Tibial artery (tissue), 4 donors: ENCODE results near the gene ROM1.
A peak's percentile ranks its signal among the peaks of the same experiment; 100 is the strongest.

Source experiments
- DNase-seq, 2 donors: peaks; one replicate each; pipeline ENCODE4 v3.0.0-alpha.2; 2019
- H3K27ac ChIP-seq, 2 donors: fragments of 200-600 bp; sonication (generic) in 1 of 2; 1 replicate in 1 of 2; 2 replicates in 1 of 2; pipeline ENCODE4 v1.5.1; 2018 to 2019; ENCODE audit warnings: mild to moderate bottlenecking in 1 of 2
- H3K27me3 ChIP-seq, 2 donors: fragments of 200-600 bp; sonication (generic) in 1 of 2; one replicate each; pipeline versions ENCODE4 v1.5.1 to v1.6.0; 2016 to 2019
- H3K36me3 ChIP-seq, 3 donors: fragments of 200-600 bp; sonication (generic) in 2 of 3; one replicate each; pipeline ENCODE4 v1.5.1; 2016 to 2019; ENCODE audit warnings: mild to moderate bottlenecking in 2 of 3
- H3K4me1 ChIP-seq, 4 donors: fragments of 200-600 bp; sonication (generic) in 2 of 4; 1 replicate in 3 of 4; 2 replicates in 1 of 4; pipeline ENCODE4 v1.5.1; 2016 to 2019
- H3K4me3 ChIP-seq, 2 donors: fragments of 200-600 bp; sonication (generic) in 1 of 2; 1 replicate in 1 of 2; 2 replicates in 1 of 2; pipeline ENCODE4 v1.5.1; 2018 to 2019; ENCODE audit warnings: mild to moderate bottlenecking in 2 of 2
- H3K9me3 ChIP-seq, 3 donors: fragments of 200-600 bp; sonication (generic) in 1 of 3; one replicate each; pipeline ENCODE4 v1.5.1; 2016 to 2019
- CTCF ChIP-seq, 2 experiments: fragments of 200-600 bp in 1 of 2; fragments of 450-650 bp in 1 of 2; IDR thresholded peaks; one replicate each; pipeline ENCODE4 v1.5.1; 2017 to 2019; ENCODE audit warnings: antibody characterized with exemption in 2 of 2, mild to moderate bottlenecking in 1 of 2, moderate library complexity in 1 of 2
- intact Hi-C: fragments of 100-400 bp; cut with DNase I; formaldehyde crosslinking; loops from one replicate; pipeline ENCODE4 v1.15.0; 2023; ENCODE audit warnings: low total_unique reads

Gene ROM1

GRCh38 chr11:62574363-62575071 is 38.5 kb upstream of the ROM1 start:
- intact Hi-C loops = no loop called here
- Histone ChIP-seq H3K36me3 (peaks cover 33 to 66% (median 45%) of the 10 kb centered on the region in 3 donors), H3K4me1 (peaks cover 0 to 34% (median 20%) of the 10 kb centered on the region in 4 donors), H3K27ac (peak overlapping the region; percentile 89 to 95), H3K4me3 (peak overlapping the region; percentile 71 to 82), H3K27me3 (no peaks in the 10 kb centered on the region), H3K9me3 (no peaks in the 10 kb centered on the region)
- no peak for TF ChIP-seq CTCF (IDR thresholded peaks at IDR 0.05)
- peak in 1 of 2 donors; percentile 75 for DNase-seq

GRCh38 chr11:62575156-62575555 is 37.9 kb upstream of the ROM1 start:
- H3K27ac ChIP-seq = peak overlapping the region; percentile 89 to 95
- DNase-seq = peak in 1 of 2 donors; percentile 68
- H3K36me3 ChIP-seq = peaks cover 33 to 66% (median 38%) of the 10 kb centered on the region in 3 donors
- H3K4me3 ChIP-seq = peak overlapping the region; percentile 71 to 82
- no peaks in the 10 kb centered on the region for H3K27me3 ChIP-seq
- peaks cover 0 to 28% (median 20%) of the 10 kb centered on the region in 4 donors for H3K4me1 ChIP-seq
- TF ChIP-seq CTCF (IDR thresholded peaks at IDR 0.05) = no peak
- intact Hi-C loops = no loop called here
- no peaks in the 10 kb centered on the region for H3K9me3 ChIP-seq

- Histone ChIP-seq H3K9me3 (no peaks in the 10 kb centered on the region), H3K4me1 (peaks cover 0 to 26% (median 18%) of the 10 kb centered on the region in 4 donors), H3K27ac (peak overlapping the region; percentile 89 to 95), H3K4me3 (peak overlapping the region in 1 of 2 donors; percentile 82), H3K36me3 (peaks cover 28 to 66% (median 33%) of the 10 kb centered on the region in 3 donors), H3K27me3 (no peaks in the 10 kb centered on the region)
- no peak for TF ChIP-seq CTCF (IDR thresholded peaks at IDR 0.05)
- no peak for DNase-seq
- intact Hi-C loops = no loop called here
These were observed 37.2 kb upstream of the ROM1 start for GRCh38 chr11:62575837-62576236.

GRCh38 chr11:62577046-62577714 is 35.9 kb upstream of the ROM1 start:
- Histone ChIP-seq H3K4me3 (no peak overlapping the region), H3K27me3 (no peaks in the 10 kb centered on the region), H3K27ac (no peak overlapping the region), H3K36me3 (peaks cover 23 to 66% (median 37%) of the 10 kb centered on the region in 3 donors), H3K4me1 (peaks cover 0 to 21% (median 16%) of the 10 kb centered on the region in 4 donors), H3K9me3 (no peaks in the 10 kb centered on the region)
- intact Hi-C loops = no loop called here
- no peak for TF ChIP-seq CTCF (IDR thresholded peaks at IDR 0.05)
- DNase-seq = no peak

- intact Hi-C loops = no loop called here
- H3K27ac ChIP-seq = no peak overlapping the region
- H3K27me3 ChIP-seq = no peaks in the 10 kb centered on the region
- no peak for TF ChIP-seq CTCF (IDR thresholded peaks at IDR 0.05)
- H3K4me3 ChIP-seq = no peak overlapping the region
- no peak for DNase-seq
- H3K36me3 ChIP-seq = peaks cover 23 to 70% (median 40%) of the 10 kb centered on the region in 3 donors
- no peaks in the 10 kb centered on the region for H3K9me3 ChIP-seq
- peaks cover 0 to 16% (median 12%) of the 10 kb centered on the region in 4 donors for H3K4me1 ChIP-seq
These were observed 34.5 kb upstream of the ROM1 start for GRCh38 chr11:62578541-62578940.
